ENCODE data around the gene NKD1.

The NKD1 gene

DNA sequence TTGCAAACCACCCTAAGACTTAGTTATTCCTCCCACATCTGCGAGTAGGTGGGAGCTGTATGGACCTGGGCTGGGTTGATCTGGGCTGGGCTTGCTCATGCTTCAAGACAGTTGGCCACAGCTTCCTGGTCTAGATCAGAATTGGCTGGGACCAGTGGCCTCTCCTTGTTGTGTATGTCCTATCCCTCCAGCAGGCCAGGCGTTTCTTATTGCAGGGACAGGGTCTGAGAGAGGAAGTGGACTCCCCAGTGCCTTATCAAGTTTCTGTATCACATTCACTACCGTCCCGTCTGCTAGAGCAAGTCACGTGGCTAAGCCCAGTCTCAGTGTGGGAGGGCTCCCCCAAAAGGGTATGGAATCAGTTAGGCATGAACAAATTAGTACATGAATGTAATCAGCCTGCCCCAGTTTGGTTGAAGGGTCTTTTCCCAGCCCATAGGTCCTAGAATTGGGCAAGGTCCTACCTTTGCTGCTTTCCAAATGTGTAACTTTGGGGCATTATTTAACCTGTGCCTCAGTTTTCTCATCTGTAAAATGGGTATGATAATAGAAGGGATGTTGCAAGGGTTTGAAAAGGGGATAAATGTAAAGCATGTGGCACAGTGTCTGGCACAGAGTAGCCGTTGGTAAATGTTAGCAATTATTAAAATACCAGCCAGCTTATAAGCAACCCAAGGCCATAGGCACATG, 36.0 kb downstream of the NKD1 start:
- DNase-seq: no peak

GRCh38 chr16:50585331-50585776, 37.2 kb downstream of the NKD1 start:
- DNase-seq: peak; percentile 22

DNA sequence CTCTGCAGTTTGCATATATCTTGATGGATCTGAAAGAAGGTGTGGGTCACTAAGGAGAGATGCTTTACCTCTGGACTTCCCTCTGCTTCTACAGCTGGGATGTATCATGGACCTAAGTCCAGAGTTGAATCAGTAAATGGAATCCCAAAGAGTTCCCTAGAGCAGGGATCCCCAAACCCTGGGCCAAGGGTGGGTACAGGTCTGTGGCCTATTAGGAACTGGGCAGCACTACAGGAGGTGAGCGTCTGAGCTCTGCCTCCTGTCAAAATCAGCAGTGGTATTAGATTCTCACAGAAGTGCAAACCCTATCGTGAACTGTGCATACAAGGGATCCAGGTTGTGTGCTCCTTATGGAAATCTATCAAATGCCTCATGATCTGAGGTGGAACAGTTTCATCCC, 39.3 kb downstream of the NKD1 start:
- DNase-seq: no peak

GRCh38 chr16:50588276-50588675, 40.1 kb downstream of the NKD1 start:
- DNase-seq: no peak

- DNase-seq: no peak
Observed at GRCh38 chr16:50591209-50591608, 43.0 kb downstream of the NKD1 start.

GRCh38 chr16:50591800-50592771, 43.9 kb downstream of the NKD1 start:
- DNase-seq: no peak

DNA sequence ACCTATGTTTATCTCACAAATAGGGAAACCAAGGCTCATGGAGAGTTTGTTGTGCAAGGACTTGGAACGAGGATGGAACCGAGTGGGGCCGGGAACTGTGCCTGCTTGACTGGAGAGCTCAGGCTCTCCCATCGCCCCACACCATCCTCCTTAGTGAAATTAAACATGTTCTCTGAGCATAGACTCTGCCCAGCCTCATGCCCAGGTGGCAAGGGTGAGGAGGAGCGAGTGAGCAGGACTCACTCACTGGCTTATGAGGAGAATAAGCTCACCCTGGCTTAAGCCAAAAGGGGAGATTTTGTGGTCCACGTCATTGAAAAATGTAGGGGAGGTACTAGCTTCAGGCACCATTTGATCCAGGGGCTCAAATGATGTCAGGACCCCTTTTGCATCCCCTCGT, 44.8 kb downstream of the NKD1 start:
- no peak for DNase-seq

- DNase-seq: peak; percentile 49
Observed at GRCh38 chr16:50593410-50594150, 45.4 kb downstream of the NKD1 start.

GRCh38 chr16:50594308-50595260, 46.4 kb downstream of the NKD1 start:
- no peak for DNase-seq

DNA sequence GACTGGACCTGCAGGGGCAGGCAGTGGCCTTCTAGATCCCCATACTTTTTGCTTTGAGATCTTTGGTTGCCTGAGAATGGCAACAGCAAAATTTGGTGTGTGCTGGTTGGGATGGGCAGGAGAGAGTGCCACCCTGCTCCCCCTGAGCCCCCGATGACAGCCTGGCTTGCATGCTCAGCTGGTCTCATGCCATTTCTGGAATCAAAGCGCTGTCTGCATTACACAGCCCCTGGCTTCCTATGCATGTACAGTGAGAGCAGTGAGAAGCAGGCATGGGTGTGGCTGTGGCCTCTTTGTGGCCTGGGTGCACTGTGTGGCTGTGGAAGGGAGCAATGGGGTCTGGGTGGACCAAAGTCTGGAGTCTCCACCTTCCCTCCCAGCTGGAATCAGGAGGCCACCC, 47.7 kb downstream of the NKD1 start:
- DNase-seq: no peak

DNA sequence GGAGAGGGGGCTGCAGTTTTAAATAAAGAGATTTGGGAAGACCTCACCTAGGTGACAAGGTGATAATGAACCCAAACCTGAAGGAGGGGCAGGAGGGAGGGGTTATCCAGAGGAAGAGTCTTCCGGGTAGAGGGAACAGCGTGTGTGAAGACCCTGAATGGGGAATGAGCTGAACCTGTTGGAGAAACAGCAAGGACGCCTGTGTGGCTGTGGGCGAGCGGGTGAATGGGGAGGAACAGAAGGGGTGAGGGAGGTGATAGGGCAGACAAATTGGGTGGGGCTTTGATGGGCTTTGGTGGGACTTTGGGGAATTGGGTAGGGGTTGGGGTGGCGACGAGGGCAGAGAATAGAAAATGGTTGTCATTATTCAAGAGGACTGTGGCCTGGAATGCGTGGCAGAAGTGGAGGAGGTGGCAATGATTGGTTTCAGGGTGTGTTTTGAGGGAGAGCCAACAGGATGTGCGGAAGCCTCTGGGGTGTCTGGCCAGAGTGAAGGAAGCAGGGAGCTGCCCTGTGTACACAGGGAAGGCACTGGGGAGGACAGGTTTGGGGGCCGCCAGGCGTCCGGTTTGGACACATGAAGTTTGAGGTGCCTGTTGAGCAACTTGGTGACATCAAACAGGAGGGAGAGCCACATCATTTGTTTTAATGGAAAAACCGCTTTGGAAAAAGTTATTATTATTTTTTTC, 48.7 kb downstream of the NKD1 start:
- no peak for DNase-seq

GRCh38 chr16:50597563-50598255, 49.5 kb downstream of the NKD1 start:
- DNase-seq: no peak

DNA sequence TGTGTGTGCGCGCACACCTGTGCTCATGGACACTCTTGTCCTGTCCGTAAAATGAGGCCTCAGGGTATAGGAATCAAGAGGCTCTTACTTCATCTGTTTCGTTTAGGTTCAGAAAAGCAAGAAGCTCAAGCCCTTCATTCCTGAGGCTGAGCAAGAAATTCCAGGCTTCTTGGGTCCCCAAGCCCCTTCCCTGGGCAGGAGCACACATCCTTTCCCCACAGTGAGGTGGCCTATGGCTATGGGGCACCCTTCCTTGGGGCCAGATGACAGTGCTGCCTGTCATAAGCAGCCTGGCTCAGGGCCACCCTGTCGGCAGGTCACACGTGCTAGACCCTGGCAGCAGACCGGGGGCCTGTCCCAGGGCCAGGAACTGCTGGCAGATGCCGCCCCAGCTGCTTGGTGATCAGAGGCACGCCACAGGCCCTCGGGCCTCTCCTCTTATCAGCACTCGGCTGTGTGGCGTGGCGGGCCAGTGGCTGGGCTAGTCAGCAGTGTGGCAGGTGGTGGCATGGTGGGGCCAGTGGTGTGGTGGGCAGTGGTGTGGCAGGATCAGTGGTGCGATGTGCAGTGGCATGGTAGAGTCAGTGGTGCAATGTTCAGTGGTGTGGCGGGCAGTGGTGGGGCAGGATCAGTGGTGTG, 50.2 kb downstream of the NKD1 start:
- no peak for DNase-seq

- no peak for DNase-seq
Observed at GRCh38 chr16:50598936-50599361, 50.8 kb downstream of the NKD1 start.

- peak; percentile 20 for DNase-seq
Observed at GRCh38 chr16:50599494-50599893, 51.3 kb downstream of the NKD1 start.

DNA sequence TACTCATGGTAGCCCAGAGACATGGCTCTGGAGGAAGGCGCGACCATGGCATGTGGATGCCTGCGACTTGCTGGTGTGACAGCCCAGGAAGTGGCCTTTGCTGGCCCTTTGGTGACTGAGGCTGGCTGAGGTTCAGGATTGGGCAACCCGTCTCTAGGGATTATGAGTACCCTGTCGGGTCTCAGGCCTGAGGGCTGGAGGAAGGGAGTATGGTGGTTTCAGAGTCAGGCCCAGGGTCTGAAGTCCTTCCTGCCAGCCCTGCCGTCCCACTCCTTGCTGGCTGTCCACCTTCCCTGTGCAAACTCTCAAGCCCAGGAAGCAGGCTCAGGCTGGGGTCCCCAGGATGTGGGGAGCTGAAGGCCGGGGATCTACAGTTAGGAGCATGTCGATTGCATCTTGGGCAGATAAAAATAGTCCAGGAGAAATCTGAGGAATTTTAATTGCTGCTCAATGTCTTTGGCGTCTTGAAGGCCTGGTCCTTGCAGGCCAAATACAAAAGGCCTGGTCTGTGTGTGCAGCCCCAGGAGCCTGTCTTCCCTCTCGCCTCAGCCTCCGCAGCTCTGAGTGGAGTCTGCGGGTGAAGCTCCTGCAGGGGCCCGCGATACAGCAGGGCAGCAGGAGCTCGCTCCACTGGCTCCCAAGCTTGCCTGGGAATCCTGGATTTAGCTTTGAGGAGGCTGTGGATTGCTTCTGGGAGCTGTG, 52.5 kb downstream of the NKD1 start:
- DNase-seq: peak; percentile 54

GRCh38 chr16:50601341-50601740, 53.1 kb downstream of the NKD1 start:
- DNase-seq: no peak

DNA sequence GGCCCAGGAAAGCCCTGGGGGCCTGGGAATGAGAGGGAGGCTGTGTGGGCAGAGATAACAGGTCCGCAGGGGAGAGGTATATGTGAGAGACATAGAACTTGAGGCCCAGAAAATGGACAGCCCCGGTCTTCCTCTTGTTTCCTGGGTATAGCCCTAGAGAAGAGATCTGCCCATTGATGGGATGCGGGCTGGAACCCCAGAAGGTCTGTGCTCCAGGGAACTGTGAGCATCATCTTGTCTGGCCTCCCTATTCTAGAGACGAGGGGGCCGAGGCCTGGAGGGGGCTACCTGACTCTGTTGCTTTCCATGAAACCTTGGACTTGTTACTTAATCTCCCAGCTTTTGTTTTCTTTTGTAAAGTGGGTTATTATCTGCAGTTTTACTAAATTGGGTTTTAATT, 53.9 kb downstream of the NKD1 start:
- DNase-seq: no peak

DNA sequence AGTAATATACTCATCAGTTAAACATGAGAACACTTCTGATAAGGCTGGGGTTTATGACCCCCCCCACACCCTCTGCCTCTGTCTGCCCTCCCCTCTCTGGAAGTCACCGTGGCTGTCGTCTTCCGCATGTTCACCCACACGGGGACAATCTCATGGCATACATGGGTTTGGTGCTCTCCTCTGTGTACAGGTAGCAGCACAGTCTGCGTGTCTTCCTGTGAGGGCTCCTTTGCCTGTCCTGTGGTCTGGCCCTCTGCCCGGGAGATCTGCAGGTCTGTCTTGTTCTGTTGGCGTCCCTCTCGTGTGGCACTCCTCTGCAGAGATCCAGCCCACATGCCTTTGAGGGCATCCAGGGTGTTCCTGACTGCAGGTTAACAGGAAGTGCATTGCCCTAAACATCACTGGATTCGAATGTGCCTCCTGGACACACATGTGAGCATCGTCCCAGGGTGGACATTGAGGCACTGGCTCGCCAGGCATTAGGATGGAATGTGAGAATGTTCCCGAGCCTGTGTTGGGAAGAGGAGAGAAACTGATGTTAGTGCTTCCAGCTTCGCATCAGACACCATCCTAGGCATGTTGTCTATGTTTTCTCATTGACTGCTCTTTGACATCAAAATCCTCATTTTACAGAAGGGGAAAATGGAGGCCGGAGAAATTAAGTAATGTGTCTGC, 54.5 kb downstream of the NKD1 start:
- DNase-seq: no peak
